DMS114 treated with DMSO at 0.1 percent for 48 hours (cell line): ENCODE data around the gene C10orf105.
A peak's percentile ranks its signal among the peaks of the same experiment; 100 is the strongest.

Experiments
- DNase-seq: peaks from one replicate; lab custom pipeline; 2025; ENCODE audit not compliant: unreplicated experiment; lab: John Stamatoyannopoulos, UW

Gene C10orf105

DNA sequence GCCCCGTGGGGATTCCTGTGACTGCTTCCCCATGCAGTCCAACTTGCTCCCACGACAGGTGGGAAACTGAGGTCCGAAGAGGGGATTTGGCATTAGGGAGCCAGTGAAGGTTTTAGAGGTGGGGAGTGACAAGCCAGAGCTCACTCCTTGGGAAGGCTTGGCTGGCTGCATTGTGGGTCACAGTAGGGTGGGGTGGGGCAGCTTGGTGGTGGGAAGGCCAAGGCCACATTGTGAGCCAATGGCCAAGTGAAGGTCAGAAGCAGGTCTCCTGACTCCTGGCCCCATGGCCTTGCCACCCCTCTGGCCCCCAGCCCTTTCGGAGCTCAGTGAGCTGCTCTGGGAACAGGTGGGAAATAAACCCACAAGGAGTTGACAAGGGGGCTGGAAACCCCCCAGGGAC, 2.5 kb downstream of the C10orf105 start:
- DNase-seq, result no peak

DNA sequence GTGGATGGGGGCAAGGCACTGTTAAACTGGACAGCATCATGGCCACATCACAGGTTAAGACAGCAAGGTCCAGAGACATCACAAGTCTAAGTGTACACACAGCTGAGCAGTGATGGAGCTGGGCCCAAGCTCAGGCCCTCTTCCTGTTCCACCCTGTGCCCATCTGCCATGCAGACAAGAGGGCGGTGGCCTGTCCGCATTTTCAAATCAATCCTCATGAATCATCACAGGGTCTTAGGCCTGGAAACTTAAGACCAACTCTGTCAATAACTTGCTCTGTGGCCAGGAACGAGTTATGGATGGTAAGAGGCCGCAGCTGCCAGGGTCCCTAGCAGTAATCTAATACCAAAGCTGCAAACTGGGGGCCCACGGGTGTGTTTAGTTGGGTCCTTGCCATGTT, 3.2 kb downstream of the C10orf105 start:
- DNase-seq, result no peak

DNA sequence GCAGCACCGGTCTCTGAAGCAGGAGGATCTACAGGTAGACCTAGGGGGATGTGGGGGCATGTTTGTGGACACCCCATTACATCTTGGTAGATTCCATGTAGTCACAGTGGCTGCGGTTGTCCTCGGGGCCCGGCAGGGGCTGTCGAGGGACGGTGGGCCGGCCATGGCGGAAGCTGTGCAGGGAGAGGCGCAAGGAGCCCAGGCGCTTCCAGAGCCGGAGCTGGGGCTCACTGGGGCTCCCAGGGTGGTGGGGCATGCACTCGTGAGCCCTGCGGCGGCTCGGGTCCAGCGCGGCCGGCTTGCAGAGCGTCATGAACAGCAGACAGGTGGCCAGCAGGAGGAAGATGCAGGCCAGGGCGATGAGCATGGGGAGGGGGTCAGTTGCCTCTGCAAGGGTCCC, 3.7 kb downstream of the C10orf105 start:
- DNase-seq, result no peak

DNA sequence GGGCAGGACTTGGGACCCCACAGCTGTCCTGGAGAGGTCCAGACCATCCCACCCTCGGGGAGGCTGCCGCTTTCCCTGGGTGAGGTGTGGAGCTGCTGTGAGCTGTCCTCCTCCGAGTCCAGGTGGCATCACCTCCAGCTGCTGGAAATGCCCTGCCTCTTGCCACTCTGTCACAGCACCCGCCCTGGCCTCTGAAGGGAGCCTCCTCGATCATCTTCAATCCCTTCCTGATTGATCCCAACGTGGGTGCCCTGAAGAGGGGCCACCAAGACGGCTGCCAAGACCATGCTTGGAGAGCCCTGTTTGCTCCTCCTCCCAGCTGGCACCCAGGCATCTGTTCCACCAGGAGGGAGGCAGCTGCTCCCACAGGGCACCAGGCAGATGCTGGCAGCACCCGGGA, 4.6 kb downstream of the C10orf105 start:
- DNase-seq, result no peak

DNA sequence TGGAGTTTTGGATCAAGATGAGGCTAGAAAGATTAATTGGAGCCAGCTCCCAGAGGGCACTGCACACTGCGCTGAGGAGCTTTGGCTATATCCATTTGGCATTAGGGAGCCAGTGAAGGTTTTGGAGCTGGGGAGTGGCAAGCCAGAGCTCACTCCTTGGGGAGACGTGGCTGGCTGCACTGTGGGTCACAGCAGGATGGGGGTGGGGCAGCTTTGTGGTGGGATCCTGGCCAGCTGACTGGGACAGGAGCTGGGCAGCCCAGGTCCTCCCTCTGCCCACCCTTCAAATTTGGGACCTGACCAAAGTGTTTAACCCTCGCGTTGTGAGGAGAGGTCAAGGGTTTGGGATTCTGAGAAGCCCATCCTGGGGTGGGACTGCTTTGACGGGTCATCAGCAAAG, 5.0 kb downstream of the C10orf105 start:
- no peak for DNase-seq

DNA sequence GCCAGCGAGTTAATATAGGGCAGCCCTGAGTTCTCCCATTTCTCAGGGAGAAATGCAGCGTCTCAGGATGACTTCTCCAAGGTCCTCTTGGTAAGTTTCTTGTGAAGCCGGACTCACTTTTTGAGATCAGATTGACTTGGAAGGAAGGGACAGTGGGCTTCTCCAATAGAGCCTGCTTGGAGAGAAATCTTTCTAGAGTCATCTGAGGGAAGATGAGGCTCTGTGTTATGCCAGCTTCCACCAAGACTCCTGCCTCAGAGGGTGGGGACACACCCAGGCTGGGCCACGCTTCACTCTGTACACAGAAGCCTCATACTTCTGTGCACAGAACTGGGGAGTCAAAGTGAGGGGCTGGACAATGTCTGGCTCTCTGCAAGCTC, 5.6 kb downstream of the C10orf105 start:
- DNase-seq, result no peak

DNA sequence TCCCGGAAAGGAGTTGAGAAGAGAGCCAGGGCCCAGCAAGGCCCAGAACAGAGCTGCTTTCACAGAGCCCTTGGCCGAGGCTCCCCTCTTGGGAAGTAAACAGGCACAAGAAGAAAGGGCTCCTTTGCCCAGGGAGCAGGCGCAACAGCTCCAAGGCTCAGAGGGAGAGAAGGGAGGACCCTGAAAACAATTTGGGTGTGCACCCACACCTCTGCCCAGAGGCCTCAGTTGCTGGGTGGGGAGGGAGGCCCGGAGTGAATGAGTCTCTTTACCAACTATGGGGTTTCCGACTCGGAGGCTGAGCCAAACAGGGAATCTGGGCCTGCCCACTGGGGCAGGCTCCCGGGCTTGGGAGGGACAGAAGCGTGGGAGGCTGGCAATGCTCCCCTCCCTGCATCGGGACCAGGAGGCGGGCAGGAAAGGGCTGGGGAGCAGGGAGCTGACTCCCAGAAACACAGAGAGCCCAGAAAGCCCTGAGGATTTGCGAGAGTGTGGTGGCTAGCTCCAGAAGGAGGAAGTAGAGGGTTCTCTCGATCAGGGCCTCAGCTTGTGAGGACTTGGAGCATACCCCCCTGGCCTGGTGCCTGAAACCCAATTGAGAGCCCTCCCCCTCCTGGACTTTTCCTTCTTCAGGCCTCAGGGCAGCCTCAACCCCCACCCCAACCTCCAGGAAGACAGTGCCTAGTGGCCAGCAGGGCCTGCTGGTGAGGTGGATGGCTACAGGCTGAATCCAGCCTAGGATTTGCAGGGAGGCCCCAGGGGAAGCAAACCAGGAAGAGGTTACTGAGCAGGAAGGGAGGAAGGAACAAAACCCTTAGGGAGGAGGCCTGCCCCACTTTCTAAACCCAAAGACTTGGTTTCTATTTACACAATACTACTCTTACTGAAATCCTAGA, 6.2 kb downstream of the C10orf105 start:
- no peak for DNase-seq

DNA sequence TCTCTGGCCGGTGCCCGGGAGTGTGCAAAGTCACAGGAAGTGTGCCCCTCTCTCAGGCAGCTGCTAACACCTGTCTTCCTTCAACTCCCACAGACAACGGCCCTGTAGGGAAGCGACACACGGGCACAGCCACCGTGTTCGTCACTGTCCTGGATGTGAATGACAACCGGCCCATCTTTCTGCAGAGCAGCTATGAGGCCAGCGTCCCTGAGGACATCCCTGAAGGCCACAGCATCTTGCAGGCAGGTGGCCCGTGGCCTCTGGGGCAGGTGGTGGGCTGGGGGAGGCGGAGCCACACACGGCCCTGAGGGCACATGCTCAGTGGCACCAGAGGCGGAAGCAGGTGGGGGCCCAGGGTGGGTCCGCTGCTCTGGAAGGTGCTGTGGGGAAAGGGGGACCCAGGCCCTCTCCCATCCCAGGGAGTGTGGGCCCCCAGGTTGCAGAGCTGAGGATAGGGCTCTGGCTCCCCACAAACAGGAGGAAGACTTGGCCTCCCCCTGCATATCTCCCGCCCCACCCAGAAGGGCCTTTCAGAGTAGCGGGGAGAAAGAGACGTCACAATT, 6.9 kb downstream of the C10orf105 start:
- no peak for DNase-seq

DNA sequence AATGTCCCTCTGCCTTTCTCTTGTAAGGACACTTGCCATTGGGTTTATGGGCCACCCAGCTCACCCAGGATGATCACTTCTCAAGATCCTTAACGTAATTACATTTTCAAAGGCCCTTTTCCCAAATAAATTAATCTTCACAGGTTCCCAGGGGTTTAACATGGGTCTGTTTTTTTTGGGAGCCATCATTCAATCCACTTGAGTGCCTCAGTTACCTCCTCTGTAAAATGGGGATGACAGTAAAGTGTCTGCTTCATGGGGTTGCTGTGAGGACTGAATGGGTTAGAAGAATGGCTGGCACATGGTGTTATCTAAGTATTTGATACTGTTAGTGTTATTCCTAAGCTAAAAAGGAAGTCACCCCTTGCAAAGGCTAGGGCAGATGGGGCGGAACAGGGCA, 7.4 kb downstream of the C10orf105 start:
- no peak for DNase-seq

DNA sequence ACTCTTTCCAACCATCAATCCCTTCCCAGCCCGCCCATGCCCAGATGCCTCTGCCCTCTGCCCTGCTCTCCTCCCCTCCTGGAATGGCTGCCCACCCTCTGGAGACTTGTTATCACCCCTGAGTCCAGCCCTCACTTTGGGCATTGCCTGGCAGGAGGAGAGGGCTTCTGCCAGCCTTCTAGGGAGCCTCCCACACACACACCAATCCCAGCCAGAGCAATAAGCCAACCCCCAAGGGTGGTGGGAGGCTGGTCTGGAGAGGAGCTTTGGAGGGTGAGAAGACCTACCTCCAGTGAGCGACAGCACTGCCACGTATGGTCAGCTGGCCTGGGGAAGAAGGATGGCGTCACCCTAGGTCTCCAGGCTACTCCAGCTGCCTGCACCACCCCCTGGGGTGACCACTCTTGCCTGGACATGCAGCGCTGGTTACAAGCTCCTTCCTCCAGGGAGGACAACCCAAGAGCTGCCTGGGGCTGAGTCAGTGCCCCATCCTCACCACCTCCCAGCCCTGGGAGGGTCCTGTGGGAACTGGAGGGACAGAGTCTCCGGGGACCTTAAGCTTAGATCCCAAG, 8.4 kb downstream of the C10orf105 start:
- DNase-seq, result no peak

DNA sequence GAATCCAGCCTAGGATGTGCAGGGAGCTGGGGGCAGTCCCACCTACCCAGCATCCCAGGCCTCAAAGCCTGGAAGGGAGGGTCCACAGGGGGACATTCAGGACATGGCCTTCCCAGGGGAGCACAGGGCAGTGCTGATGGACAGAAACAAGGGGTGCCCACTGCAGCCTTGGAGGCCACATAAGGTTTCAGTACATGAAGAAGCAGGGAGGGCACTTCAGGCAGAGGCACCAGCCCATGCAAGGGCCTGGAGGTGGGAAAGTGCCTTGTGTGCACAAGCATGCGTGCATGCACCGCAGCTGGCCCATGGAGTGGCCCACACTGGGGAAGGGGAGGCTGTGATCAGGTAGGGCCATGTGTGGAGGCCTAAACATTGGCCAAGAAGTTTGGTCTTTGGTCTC, 9.1 kb downstream of the C10orf105 start:
- DNase-seq, result no peak

DNA sequence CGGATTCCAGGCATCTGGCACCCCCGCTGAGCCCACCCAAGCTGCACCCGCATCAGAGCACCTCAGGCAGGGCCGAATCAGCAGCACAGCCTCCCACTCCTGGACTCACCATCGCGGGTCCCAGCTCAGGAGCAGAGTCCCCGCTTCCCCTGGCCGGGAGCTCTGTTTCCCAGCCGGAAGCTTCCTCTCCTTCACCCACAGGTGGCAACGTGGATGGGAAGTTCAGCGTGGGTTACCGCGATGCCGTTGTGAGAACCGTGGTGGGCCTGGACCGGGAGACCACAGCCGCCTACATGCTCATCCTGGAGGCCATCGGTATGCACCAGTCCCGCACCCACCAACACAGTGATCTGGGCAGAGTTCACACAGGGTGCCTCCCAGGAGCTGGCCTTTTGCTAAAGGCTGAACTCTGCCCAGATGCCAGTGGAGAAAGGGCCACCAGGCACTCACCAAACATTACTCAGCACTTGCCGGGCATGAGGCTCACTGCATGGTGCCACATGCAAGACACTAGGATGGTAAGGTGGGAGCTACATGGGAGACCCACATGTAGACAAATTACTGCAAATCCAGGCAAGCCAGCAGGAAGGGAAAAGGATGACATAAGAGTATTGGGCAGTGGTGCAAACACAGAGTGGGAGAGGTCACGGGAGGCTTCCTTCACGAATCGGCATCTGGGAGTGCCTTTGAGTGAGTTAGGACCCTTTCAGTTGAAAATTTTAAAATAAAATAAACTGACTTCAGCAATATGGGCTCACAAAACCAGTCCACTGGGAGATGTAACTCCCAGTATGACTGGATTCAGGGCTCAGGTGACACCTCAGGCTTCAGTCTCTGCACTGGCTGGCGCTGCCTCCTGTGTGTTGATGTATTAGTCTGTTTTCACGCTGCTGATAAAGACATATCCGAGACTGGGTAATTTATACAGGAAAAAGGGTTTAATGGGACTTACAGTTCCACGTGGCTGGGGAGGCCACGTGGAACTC, 10.4 kb downstream of the C10orf105 start:
- DNase-seq, result no peak

DNA sequence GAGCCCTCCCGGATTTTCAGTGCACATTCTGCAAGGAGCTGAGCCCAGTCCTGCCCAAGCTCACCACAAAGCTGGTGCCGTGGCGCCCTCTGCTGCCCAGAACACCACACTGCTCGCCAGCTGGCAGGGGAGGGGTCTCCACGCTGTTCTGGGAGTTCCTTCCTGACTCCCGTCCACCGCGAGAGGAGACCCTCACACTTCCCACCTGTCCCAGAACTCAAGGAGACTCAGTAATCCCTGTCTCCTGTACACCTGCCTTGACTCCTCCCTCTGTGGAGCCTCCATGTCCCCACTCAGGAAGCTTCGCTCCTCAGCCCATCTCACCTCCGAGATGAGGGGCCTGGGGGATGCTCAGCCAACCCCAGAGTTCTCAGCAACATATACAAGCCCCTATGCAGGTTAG, 11.3 kb downstream of the C10orf105 start:
- DNase-seq, result peak; percentile 31

DNA sequence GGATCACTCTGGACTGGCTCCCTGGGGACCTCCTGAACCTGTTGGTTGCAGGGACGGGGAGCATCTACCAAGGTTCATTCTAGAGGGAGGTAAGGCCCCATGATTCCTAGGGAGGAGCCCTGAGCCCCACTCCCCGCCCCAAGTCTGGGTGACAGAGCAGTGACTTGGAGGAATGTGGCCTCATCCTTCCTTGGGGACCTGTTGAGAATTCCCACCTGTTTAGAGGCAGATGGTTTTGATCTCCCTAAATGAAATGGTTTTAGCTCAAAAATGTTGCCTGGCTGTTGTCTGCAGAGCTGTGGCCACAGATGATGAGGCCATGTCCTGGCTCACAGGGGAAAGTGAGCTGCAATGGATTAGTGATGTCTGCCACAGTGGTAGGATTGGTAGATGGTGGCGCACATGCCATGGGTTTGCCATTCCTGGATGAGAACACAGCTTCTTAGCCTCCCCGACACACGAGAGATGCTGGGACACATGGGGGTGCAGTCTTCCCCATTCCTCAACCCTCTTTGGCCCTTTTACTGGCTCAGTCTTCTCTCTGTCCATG, 12.3 kb downstream of the C10orf105 start:
- no peak for DNase-seq

DNA sequence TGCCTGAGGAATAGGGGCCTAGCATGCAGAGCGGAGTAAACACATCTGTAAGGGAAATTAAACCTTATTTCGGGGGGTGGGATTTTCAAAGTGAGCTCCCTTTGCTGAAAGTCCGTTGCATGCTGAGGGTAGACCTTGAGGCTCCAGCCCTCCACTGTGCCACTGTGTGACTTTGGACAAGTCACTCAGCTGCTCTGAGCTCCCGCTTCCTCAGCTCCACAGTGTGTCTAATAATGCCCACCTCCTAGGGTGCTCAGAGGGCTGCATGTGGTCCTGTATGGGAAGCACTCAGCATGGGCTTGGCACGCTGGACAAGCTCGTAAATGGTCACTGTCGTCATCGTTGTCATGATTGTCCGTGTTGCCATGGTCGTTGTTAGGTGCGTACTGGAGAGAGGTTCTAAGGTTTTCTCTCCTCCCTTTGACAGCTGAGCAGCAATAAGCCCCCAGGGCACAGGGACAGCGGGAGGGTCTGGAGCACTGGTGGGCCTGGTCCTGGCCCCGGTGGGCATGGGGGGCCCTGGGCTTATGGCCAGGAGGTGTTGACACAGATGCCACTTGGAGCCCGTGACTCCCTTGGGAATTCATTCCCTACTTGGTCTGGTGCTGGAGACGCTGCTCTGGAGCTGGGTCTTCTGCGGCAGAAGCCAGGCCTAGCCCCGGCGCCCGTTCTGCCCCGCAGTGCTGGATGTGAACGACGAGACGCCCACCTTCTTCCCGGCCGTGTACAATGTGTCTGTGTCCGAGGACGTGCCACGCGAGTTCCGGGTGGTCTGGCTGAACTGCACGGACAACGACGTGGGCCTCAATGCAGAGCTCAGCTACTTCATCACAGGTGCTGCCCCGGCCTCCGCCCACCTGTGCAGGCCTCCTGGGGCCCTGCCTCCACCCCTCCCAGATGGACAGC, 13.1 kb downstream of the C10orf105 start:
- DNase-seq, result no peak

DNA sequence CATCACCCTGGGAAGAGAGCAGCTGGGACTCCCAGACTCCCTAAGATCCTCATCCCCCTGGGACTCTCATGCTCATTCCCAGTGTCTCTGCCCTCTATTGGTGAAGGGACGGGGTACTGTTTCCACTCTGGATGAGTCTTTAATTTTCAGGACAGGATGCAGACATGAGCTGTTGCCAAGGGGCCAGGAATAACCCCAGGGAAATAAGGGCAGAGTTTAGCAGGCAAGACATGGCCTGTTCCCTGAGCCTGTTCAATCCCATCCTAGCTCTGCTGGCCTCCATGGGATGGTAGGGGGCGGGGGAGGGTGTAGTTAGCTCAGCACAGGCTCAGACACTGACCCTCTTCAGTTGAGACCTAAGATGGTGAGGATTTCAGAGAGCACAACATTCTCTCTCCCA, 14.0 kb downstream of the C10orf105 start:
- DNase-seq, result no peak

DNA sequence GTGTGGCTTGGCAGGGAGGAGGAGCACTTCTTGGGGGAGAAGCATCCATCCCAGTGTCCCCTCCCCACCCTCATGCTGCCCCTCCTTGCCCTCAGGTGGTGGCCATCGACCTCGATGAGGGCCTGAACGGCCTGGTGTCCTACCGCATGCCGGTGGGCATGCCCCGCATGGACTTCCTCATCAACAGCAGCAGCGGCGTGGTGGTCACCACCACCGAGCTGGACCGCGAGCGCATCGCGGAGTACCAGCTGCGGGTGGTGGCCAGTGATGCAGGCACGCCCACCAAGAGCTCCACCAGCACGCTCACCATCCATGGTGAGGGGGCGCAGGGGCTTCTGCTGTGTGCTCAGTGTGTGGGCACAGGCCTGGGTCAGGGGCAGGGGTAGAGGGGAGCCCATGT, 14.8 kb downstream of the C10orf105 start:
- DNase-seq, result no peak

DNA sequence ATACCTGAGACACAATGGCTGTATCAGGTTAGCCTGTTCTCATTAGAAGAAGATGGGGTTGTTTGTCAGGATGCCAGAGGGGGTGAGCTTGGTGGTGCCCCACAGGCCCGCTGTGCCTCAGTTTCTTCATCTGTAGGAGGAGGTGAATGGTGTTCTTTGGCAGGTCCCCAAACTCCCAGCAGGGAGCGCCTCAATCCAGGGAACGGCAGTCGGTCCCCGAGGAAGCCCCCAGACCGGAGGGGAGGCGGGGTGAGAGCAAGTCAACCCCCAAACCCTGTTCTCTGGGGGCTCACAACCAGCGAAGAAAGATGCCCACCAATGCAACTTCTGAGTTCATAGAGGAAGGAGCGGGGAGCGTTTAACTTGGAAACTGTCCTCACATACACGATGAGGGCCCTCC, 16.0 kb downstream of the C10orf105 start:
- no peak for DNase-seq

DNA sequence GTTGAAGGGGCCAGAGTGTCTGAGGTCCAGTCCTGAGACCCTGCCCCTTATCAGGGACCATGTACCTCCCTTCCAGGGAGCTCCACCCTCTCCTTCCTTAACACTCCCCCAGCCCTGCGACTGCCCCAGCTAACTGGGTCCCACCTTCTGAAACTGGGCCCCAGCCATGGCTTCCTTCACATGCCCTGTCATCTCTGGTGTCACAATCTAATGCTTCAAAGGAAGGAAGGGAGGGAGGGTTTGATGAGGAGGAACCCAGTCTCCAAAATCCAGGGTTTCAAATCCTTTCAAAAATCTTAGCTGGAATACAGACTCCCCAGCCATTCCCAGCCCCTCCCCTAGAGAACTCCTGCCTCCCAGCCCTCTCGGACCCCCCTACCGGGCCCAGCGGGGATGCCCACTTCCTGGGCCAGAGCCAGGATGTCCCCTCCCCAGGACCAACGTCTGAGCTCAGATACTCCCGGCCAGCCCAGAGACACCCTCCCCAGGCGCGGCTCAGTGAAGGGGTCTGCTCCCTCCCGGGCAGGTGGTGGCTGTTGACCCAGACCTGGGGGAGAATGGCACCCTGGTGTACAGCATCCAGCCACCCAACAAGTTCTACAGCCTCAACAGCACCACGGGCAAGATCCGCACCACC, 18.0 kb downstream of the C10orf105 start:
- DNase-seq, result no peak
